Panc1 (cell line): ENCODE measurements around the gene RALGPS2.

Source experiments
- CTCF ChIP-seq: fragments of 450-650 bp; IDR thresholded peaks from 2 replicates; pipeline ENCODE4 v1.5.1; 2017; ENCODE audit warnings: mild to moderate bottlenecking
- POLR2AphosphoS5 ChIP-seq: IDR thresholded peaks from 2 replicates; pipeline ENCODE4 v1.6.1; 2012; ENCODE audit warnings: mild to moderate bottlenecking, low read depth, low read length, moderate library complexity
- REST ChIP-seq, 2 experiments: IDR thresholded peaks; 2 replicates each; pipeline ENCODE4 v1.6.1; 2011 to 2012; ENCODE audit warnings: low read depth in 2 of 2, control low read depth in 1 of 2, low read length in 1 of 2, mild to moderate bottlenecking in 1 of 2, moderate library complexity in 1 of 2; ENCODE audit not compliant: insufficient read depth in 1 of 2
- TCF7L2 ChIP-seq: IDR thresholded peaks from 2 replicates; pipeline ENCODE4 v1.6.1; 2011; ENCODE audit warnings: mild to moderate bottlenecking, low read depth, low read length, inconsistent platforms

GRCh38 chr1:178684542-178685000 is 40.5 kb upstream of the RALGPS2 start:
- TF ChIP-seq CTCF: no peak
- TF ChIP-seq POLR2AphosphoS5: no peak
- no peak for TF ChIP-seq REST (IDR thresholded peaks at IDR 0.05; ENCODE audit: insufficient read depth in 1 of 2, low read depth in 2 of 2, low read length in 1 of 2)
- no peak for TF ChIP-seq TCF7L2
